ENCODE data around the gene MYL12B.

DNA sequence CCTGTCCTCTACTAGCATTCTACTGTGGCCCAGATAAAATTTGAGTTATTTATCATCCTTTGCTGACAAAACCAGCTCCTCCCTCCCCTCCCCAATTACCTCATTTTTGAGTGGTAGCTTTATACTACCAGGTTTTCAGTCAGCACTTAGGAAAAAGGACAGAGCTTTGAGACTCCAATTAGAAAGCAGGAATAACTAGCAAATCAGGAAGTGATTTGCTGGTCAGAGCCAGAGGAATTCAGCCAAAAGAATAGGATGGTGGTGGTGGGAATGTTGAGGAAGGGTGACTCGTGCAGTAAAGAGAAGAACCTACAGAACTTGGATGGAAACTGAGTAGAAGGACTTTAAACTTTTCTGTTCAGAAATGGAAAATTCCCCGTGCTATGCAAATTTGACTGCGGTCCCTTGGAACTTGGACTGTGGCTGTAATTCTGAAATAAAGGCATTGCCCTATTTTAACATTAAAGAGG is 3.7 kb downstream of the MYL12B start:
- peak; percentile 15 for TF ChIP-seq POLR2A (IDR thresholded peaks at IDR 0.05)
- TF ChIP-seq, protein P1, sequence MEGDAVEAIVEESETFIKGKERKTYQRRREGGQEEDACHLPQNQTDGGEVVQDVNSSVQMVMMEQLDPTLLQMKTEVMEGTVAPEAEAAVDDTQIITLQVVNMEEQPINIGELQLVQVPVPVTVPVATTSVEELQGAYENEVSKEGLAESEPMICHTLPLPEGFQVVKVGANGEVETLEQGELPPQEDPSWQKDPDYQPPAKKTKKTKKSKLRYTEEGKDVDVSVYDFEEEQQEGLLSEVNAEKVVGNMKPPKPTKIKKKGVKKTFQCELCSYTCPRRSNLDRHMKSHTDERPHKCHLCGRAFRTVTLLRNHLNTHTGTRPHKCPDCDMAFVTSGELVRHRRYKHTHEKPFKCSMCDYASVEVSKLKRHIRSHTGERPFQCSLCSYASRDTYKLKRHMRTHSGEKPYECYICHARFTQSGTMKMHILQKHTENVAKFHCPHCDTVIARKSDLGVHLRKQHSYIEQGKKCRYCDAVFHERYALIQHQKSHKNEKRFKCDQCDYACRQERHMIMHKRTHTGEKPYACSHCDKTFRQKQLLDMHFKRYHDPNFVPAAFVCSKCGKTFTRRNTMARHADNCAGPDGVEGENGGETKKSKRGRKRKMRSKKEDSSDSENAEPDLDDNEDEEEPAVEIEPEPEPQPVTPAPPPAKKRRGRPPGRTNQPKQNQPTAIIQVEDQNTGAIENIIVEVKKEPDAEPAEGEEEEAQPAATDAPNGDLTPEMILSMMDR (IDR thresholded peaks at IDR 0.05), result no peak

Data from right lobe of liver (tissue), 4 donors.